BLaER1 (cell line): Measurements from ENCODE around the gene CYP8B1.

ENCODE experiments used
- H3K27ac ChIP-seq: shearing (Covaris generic); formaldehyde crosslinking; 2 replicates; pipeline ENCODE4 v1.8.1; 2022
- H3K27me3 ChIP-seq: shearing (Covaris generic); formaldehyde crosslinking; 2 replicates; pipeline ENCODE4 v1.8.1; 2022
- H3K36me3 ChIP-seq: shearing (Covaris generic); formaldehyde crosslinking; 2 replicates; pipeline ENCODE4 v1.8.1; 2022
- H3K4me1 ChIP-seq: shearing (Covaris generic); formaldehyde crosslinking; 2 replicates; pipeline ENCODE4 v1.8.1; 2022
- H3K4me2 ChIP-seq: shearing (Covaris generic); formaldehyde crosslinking; 2 replicates; pipeline ENCODE4 v1.8.1; 2022
- H3K4me3 ChIP-seq: shearing (Covaris generic); formaldehyde crosslinking; 2 replicates; pipeline ENCODE4 v1.8.1; 2022
- H3K9ac ChIP-seq: shearing (Covaris generic); formaldehyde crosslinking; 2 replicates; pipeline ENCODE4 v1.8.1; 2022
- H3K9me3 ChIP-seq: shearing (Covaris generic); formaldehyde crosslinking; 2 replicates; pipeline ENCODE4 v1.8.1; 2022
- H4K20me1 ChIP-seq: shearing (Covaris generic); formaldehyde crosslinking; 2 replicates; pipeline ENCODE4 v1.8.1; 2022
- Cebpa-rat ChIP-seq: shearing (Covaris generic); IDR thresholded peaks from 2 replicates; pipeline ENCODE4 v1.8.1; 2022

Gene CYP8B1

GRCh38 chr3:42874749-42875148 lies 930 bp downstream of the CYP8B1 start:
- Histone ChIP-seq H4K20me1 (no peaks in the 10 kb centered on the region), H3K36me3 (no peaks in the 10 kb centered on the region), H3K4me1 (no peaks in the 10 kb centered on the region; the same call in 1 of the 2 replicates), H3K4me3 (no peak overlapping the region), H3K27me3 (no peaks in the 10 kb centered on the region), H3K27ac (no peak overlapping the region), H3K9ac (no peak overlapping the region), H3K9me3 (no peaks in the 10 kb centered on the region), H3K4me2 (no peak overlapping the region)
- TF ChIP-seq Cebpa-rat = no peak

- no peak overlapping the region for H3K9ac ChIP-seq
- H3K9me3 ChIP-seq = no peaks in the 10 kb centered on the region
- TF ChIP-seq Cebpa-rat = no peak
- no peaks in the 10 kb centered on the region for H4K20me1 ChIP-seq
- H3K4me1 ChIP-seq = no peaks in the 10 kb centered on the region; the same call in 1 of the 2 replicates
- H3K4me3 ChIP-seq = no peak overlapping the region
- no peaks in the 10 kb centered on the region for H3K36me3 ChIP-seq
- H3K27me3 ChIP-seq = no peaks in the 10 kb centered on the region
- H3K27ac ChIP-seq = no peak overlapping the region
- H3K4me2 ChIP-seq = no peak overlapping the region
Measured at GRCh38 chr3:42873221-42873982, 2.3 kb downstream of the CYP8B1 start.

- no peaks in the 10 kb centered on the region for H3K36me3 ChIP-seq
- no peaks in the 10 kb centered on the region for H4K20me1 ChIP-seq
- no peak overlapping the region for H3K27ac ChIP-seq
- no peaks in the 10 kb centered on the region for H3K27me3 ChIP-seq
- no peak for TF ChIP-seq Cebpa-rat
- no peaks in the 10 kb centered on the region; the same call in 1 of the 2 replicates for H3K4me1 ChIP-seq
- no peak overlapping the region for H3K4me2 ChIP-seq
- no peak overlapping the region for H3K9ac ChIP-seq
- H3K9me3 ChIP-seq = no peaks in the 10 kb centered on the region
- H3K4me3 ChIP-seq = no peak overlapping the region
Measured at GRCh38 chr3:42872718-42873117, 3.0 kb downstream of the CYP8B1 start.

GRCh38 chr3:42871592-42872196 lies 4.0 kb downstream of the CYP8B1 start:
- Histone ChIP-seq H3K27me3 (no peaks in the 10 kb centered on the region), H3K36me3 (no peaks in the 10 kb centered on the region), H3K4me2 (no peak overlapping the region), H3K4me3 (no peak overlapping the region), H3K4me1 (no peaks in the 10 kb centered on the region; the same call in 1 of the 2 replicates), H3K9ac (no peak overlapping the region), H3K27ac (no peak overlapping the region), H4K20me1 (no peaks in the 10 kb centered on the region), H3K9me3 (no peaks in the 10 kb centered on the region)
- TF ChIP-seq Cebpa-rat = no peak

GRCh38 chr3:42868841-42869240 lies 6.8 kb downstream of the CYP8B1 start:
- Histone ChIP-seq H3K4me2 (no peak overlapping the region), H3K27ac (no peak overlapping the region), H3K27me3 (no peaks in the 10 kb centered on the region), H3K9ac (no peak overlapping the region), H3K4me3 (no peak overlapping the region), H3K36me3 (no peaks in the 10 kb centered on the region), H3K4me1 (no peaks in the 10 kb centered on the region; the same call in 1 of the 2 replicates), H4K20me1 (no peaks in the 10 kb centered on the region), H3K9me3 (no peaks in the 10 kb centered on the region)
- TF ChIP-seq Cebpa-rat = no peak

- H3K9me3 ChIP-seq = no peaks in the 10 kb centered on the region
- H3K4me2 ChIP-seq = no peak overlapping the region
- TF ChIP-seq Cebpa-rat = no peak
- H4K20me1 ChIP-seq = no peaks in the 10 kb centered on the region
- H3K36me3 ChIP-seq = no peaks in the 10 kb centered on the region
- H3K27me3 ChIP-seq = no peaks in the 10 kb centered on the region
- no peak overlapping the region for H3K27ac ChIP-seq
- no peak overlapping the region for H3K4me3 ChIP-seq
- no peak overlapping the region for H3K9ac ChIP-seq
- no peaks in the 10 kb centered on the region for H3K4me1 ChIP-seq
Measured at GRCh38 chr3:42867138-42867537, 8.5 kb downstream of the CYP8B1 start.

- Histone ChIP-seq H3K4me2 (no peak overlapping the region), H3K9ac (no peak overlapping the region), H3K27me3 (no peaks in the 10 kb centered on the region), H3K9me3 (no peaks in the 10 kb centered on the region), H4K20me1 (no peaks in the 10 kb centered on the region), H3K4me3 (no peak overlapping the region), H3K4me1 (no peaks in the 10 kb centered on the region), H3K27ac (no peak overlapping the region), H3K36me3 (no peaks in the 10 kb centered on the region)
- TF ChIP-seq Cebpa-rat = no peak
Measured at GRCh38 chr3:42865256-42865655, 10.4 kb downstream of the CYP8B1 start.

- H3K9ac ChIP-seq = no peak overlapping the region
- H3K27me3 ChIP-seq = no peaks in the 10 kb centered on the region
- H3K4me1 ChIP-seq = no peaks in the 10 kb centered on the region
- H3K9me3 ChIP-seq = no peaks in the 10 kb centered on the region
- H4K20me1 ChIP-seq = no peaks in the 10 kb centered on the region
- no peak overlapping the region for H3K4me2 ChIP-seq
- H3K36me3 ChIP-seq = no peaks in the 10 kb centered on the region
- H3K4me3 ChIP-seq = no peak overlapping the region
- no peak for TF ChIP-seq Cebpa-rat
- H3K27ac ChIP-seq = no peak overlapping the region
Measured at GRCh38 chr3:42864321-42864950, 11.2 kb downstream of the CYP8B1 start.

GRCh38 chr3:42856544-42856943 lies 19.1 kb downstream of the CYP8B1 start:
- H4K20me1 ChIP-seq = no peaks in the 10 kb centered on the region
- no peak overlapping the region for H3K4me2 ChIP-seq
- no peaks in the 10 kb centered on the region for H3K36me3 ChIP-seq
- no peak overlapping the region for H3K9ac ChIP-seq
- peaks cover 36% of the 10 kb centered on the region for H3K4me1 ChIP-seq
- H3K9me3 ChIP-seq = no peaks in the 10 kb centered on the region
- H3K27me3 ChIP-seq = no peaks in the 10 kb centered on the region
- no peak overlapping the region for H3K27ac ChIP-seq
- TF ChIP-seq Cebpa-rat = no peak
- H3K4me3 ChIP-seq = no peak overlapping the region
